ENCODE results near the gene SLX4IP. TPM values are rescaled to one million over a fixed set of nuclear protein-coding genes. Genes with fewer than 3 reads are reported as not detected.

The SLX4IP gene
- total RNA-seq, 3 donors from 2014 or later, result 5.7 to 9.7 (median 7.7) TPM

GRCh38 chr20:10673842-10674683 lies 239.0 kb downstream of the SLX4IP start, which contains the start of gene JAG1:
TSS of gene JAG1 (minus strand) at chr20:10673999. CDS start at chr20:10673530, 469 bp downstream.
- H3K36me3 ChIP-seq (ENCODE audit: low read depth), result no peaks in the 10 kb centered on the region
- no peaks in the 10 kb centered on the region for H3K9me3 ChIP-seq
- TF ChIP-seq CTCF (IDR thresholded peaks at IDR 0.05), result no peak
- peak; percentile 96 for DNase-seq
- ATAC-seq, result peak; percentile 80
- intact Hi-C loops (cut with DNase I, micrococcal nuclease), result loop anchor here in 1 of 2 donors (10.0 kb wide), 1 partner anchor 191 kb away; no protein-coding TSS in a partner anchor
- H3K4me1 ChIP-seq (ENCODE audit: low read depth), result peaks cover 13% of the 10 kb centered on the region
- H3K4me3 ChIP-seq, result peak within 1 kb of the TSS; percentile 86

DNA sequence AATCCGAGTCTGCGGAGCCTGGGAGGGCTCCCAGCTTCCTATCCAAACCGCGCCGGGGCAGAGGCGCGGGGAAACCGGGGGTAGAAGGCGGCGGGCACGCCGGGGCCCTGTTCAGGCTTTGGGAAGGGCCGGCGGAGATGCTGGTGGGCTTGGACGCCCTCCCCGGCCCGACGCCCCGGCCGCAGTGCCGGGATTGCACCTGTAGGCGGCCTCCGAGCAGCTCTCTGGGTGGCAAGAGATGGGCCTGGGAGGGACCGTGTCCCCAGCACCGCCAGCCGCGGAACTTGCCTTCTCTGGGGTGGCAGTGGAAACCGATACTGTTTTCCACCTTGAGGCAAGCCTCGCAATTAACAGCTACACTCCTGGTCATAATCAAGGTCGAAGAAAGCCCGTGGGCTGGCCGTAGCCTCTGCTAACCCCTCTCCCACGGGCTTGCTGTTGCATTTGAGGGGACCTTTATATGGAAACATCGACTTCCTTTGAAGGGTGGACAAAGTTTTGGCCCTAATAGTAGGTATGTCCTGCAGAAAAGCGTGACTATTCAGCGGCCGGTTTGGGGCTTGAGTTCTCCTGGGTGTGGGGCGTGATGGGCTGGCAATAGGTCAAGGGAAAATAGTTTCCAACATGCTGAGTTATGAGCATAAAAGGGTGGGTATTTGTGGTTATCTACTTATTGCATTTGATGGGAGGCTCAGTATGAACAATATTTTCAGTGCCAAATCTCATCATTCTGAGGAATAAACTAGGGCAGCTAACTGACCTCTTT lies 239.8 kb downstream of the SLX4IP start:
- peak; percentile 88 for TF ChIP-seq CTCF (IDR thresholded peaks at IDR 0.05)
- DNase-seq, result peak; percentile 88 to 92 (median 90)
- ATAC-seq, result peak; percentile 76
- Histone ChIP-seq H3K4me3 (peak overlapping the region; percentile 86), H3K36me3 (ENCODE audit: low read depth) (no peaks in the 10 kb centered on the region), H3K9me3 (no peaks in the 10 kb centered on the region), H3K4me1 (ENCODE audit: low read depth) (peaks cover 7% of the 10 kb centered on the region)
- intact Hi-C loops (cut with DNase I, micrococcal nuclease), result loop anchor here in 1 of 2 donors (10.0 kb wide), 1 partner anchor 190 kb away; no protein-coding TSS in a partner anchor

GRCh38 chr20:10675450-10675848 lies 240.3 kb downstream of the SLX4IP start:
- Histone ChIP-seq H3K9me3 (no peaks in the 10 kb centered on the region), H3K36me3 (ENCODE audit: low read depth) (no peaks in the 10 kb centered on the region), H3K4me3 (no peak overlapping the region), H3K4me1 (ENCODE audit: low read depth) (peaks cover 7% of the 10 kb centered on the region)
- TF ChIP-seq CTCF (IDR thresholded peaks at IDR 0.05), result no peak
- intact Hi-C loops (cut with DNase I, micrococcal nuclease), result loop anchor here in 1 of 2 donors (10.0 kb wide), 1 partner anchor 189 kb away; no protein-coding TSS in a partner anchor
- ATAC-seq (no peak), DNase-seq (no peak)

DNA sequence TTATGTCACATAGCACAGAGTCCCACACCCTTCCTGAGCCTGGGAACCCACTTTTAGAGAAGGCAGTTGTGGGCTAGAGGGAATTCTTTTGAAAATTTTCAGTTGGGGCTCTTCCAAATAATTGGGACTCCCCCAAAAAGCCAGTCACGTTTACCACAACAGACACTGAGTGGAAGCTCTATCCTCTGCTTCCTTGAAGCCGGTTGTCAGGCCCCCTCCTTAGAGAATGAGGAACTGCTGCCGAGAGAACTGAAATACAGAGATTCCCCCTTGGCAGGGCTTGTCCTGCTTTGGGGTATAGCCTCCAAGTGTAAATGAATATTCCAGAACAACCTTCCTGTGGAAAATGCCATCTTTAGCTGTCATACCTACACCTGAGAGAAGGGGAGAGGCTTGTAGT lies 241.4 kb downstream of the SLX4IP start:
- no peak for TF ChIP-seq CTCF (IDR thresholded peaks at IDR 0.05)
- Histone ChIP-seq H3K4me3 (no peak overlapping the region), H3K36me3 (ENCODE audit: low read depth) (no peaks in the 10 kb centered on the region), H3K4me1 (ENCODE audit: low read depth) (peaks cover 7% of the 10 kb centered on the region), H3K9me3 (no peaks in the 10 kb centered on the region)
- DNase-seq (no peak), ATAC-seq (no peak)
- intact Hi-C loops (cut with DNase I, micrococcal nuclease), result loop anchor here in 1 of 2 donors (10.0 kb wide), 1 partner anchor 188 kb away; no protein-coding TSS in a partner anchor

Small RNA genes lying within 50 kb of the gene (microRNA-seq; reads per million reads assigned to microRNA genes)
- not detected for gene MIR6870

Other genes with a start within 250 kb of the SLX4IP start
- gene SNAP25, start 216.5 kb upstream of the SLX4IP start, total RNA-seq, result 10 to 100 TPM in 1 of 3 donors, 1 to 10 TPM in 1, under 1 TPM in 1; 0.80 to 10.5 (median 1.1) TPM
- 10 to 100 TPM; 21.1 to 30.0 (median 28.2) TPM for gene MKKS, start 1.1 kb upstream of the SLX4IP start, total RNA-seq
- 100 to 1,000 TPM in 1 of 3 donors, 10 to 100 TPM in 2; 87.1 to 104 (median 94.4) TPM for gene JAG1, start 238.7 kb downstream of the SLX4IP start, total RNA-seq

Measured in mucosa of descending colon (tissue), 3 donors.